ENCODE data around the gene MMP20.

MMP20 gene

GRCh38 chr11:102625177-102625576, at the start of gene MMP20:
Gene MMP20 (minus strand): TSS chr11:102625332. CDS start chr11:102625319, 13 bp downstream.
- Histone ChIP-seq H3K27me3 (ENCODE audit: control insufficient read depth, insufficient read depth, low read length) (no peaks in the 10 kb centered on the region), H3K4me3 (ENCODE audit: low read length) (no peak within 1 kb of the TSS), H3K4me1 (ENCODE audit: control insufficient read depth, insufficient read depth, low read length) (no peaks in the 10 kb centered on the region), H3K36me3 (ENCODE audit: control insufficient read depth, insufficient read depth, low read length) (no peaks in the 10 kb centered on the region), H3K27ac (ENCODE audit: low read depth, low read length) (no peak within 1 kb of the TSS), H3K9ac (ENCODE audit: low read length) (no peak within 1 kb of the TSS)

- Histone ChIP-seq H3K9ac (ENCODE audit: low read length) (no peak overlapping the region), H3K27ac (ENCODE audit: low read depth, low read length) (no peak overlapping the region), H3K36me3 (ENCODE audit: control insufficient read depth, insufficient read depth, low read length) (no peaks in the 10 kb centered on the region), H3K4me3 (ENCODE audit: low read length) (no peak overlapping the region), H3K4me1 (ENCODE audit: control insufficient read depth, insufficient read depth, low read length) (no peaks in the 10 kb centered on the region), H3K27me3 (ENCODE audit: control insufficient read depth, insufficient read depth, low read length) (no peaks in the 10 kb centered on the region)
These were observed 44.5 kb upstream of the MMP20 start for GRCh38 chr11:102669664-102670063.

- H3K9ac ChIP-seq (ENCODE audit: low read length) = no peak overlapping the region
- H3K4me3 ChIP-seq (ENCODE audit: low read length) = no peak overlapping the region
- no peaks in the 10 kb centered on the region for H3K27me3 ChIP-seq (ENCODE audit: control insufficient read depth, insufficient read depth, low read length)
- no peak overlapping the region for H3K27ac ChIP-seq (ENCODE audit: low read depth, low read length)
- no peaks in the 10 kb centered on the region for H3K4me1 ChIP-seq (ENCODE audit: control insufficient read depth, insufficient read depth, low read length)
- no peaks in the 10 kb centered on the region for H3K36me3 ChIP-seq (ENCODE audit: control insufficient read depth, insufficient read depth, low read length)
These were observed 41.3 kb upstream of the MMP20 start for GRCh38 chr11:102666331-102666957.

GRCh38 chr11:102664001-102664752, 39.0 kb upstream of the MMP20 start:
- Histone ChIP-seq H3K27me3 (ENCODE audit: control insufficient read depth, insufficient read depth, low read length) (no peaks in the 10 kb centered on the region), H3K36me3 (ENCODE audit: control insufficient read depth, insufficient read depth, low read length) (no peaks in the 10 kb centered on the region)

GRCh38 chr11:102662607-102663006, 37.5 kb upstream of the MMP20 start:
- H3K4me3 ChIP-seq (ENCODE audit: low read length) = no peak overlapping the region
- no peak overlapping the region for H3K27ac ChIP-seq (ENCODE audit: low read depth, low read length)
- H3K36me3 ChIP-seq (ENCODE audit: control insufficient read depth, insufficient read depth, low read length) = no peaks in the 10 kb centered on the region
- H3K9ac ChIP-seq (ENCODE audit: low read length) = no peak overlapping the region
- H3K4me1 ChIP-seq (ENCODE audit: control insufficient read depth, insufficient read depth, low read length) = no peaks in the 10 kb centered on the region
- H3K27me3 ChIP-seq (ENCODE audit: control insufficient read depth, insufficient read depth, low read length) = no peaks in the 10 kb centered on the region

More at GRCh38 chr11:102664001-102664752, 39.0 kb upstream of the MMP20 start:
- no peak overlapping the region for H3K9ac ChIP-seq (ENCODE audit: low read length)
- H3K4me3 ChIP-seq (ENCODE audit: low read length) = no peak overlapping the region
- no peak overlapping the region for H3K27ac ChIP-seq (ENCODE audit: low read depth, low read length)
- no peaks in the 10 kb centered on the region for H3K4me1 ChIP-seq (ENCODE audit: control insufficient read depth, insufficient read depth, low read length)

GRCh38 chr11:102661040-102661439, 35.9 kb upstream of the MMP20 start:
- Histone ChIP-seq H3K4me3 (ENCODE audit: low read length) (no peak overlapping the region), H3K9ac (ENCODE audit: low read length) (no peak overlapping the region), H3K4me1 (ENCODE audit: control insufficient read depth, insufficient read depth, low read length) (no peaks in the 10 kb centered on the region), H3K27ac (ENCODE audit: low read depth, low read length) (no peak overlapping the region), H3K36me3 (ENCODE audit: control insufficient read depth, insufficient read depth, low read length) (no peaks in the 10 kb centered on the region), H3K27me3 (ENCODE audit: control insufficient read depth, insufficient read depth, low read length) (no peaks in the 10 kb centered on the region)

GRCh38 chr11:102656528-102656927, 31.4 kb upstream of the MMP20 start:
- H3K9ac ChIP-seq (ENCODE audit: low read length) = no peak overlapping the region
- no peaks in the 10 kb centered on the region for H3K27me3 ChIP-seq (ENCODE audit: control insufficient read depth, insufficient read depth, low read length)
- no peak overlapping the region for H3K4me3 ChIP-seq (ENCODE audit: low read length)
- H3K27ac ChIP-seq (ENCODE audit: low read depth, low read length) = no peak overlapping the region
- no peaks in the 10 kb centered on the region for H3K4me1 ChIP-seq (ENCODE audit: control insufficient read depth, insufficient read depth, low read length)
- H3K36me3 ChIP-seq (ENCODE audit: control insufficient read depth, insufficient read depth, low read length) = no peaks in the 10 kb centered on the region

GRCh38 chr11:102655547-102655946, 30.4 kb upstream of the MMP20 start:
- Histone ChIP-seq H3K9ac (ENCODE audit: low read length) (no peak overlapping the region), H3K27ac (ENCODE audit: low read depth, low read length) (no peak overlapping the region), H3K36me3 (ENCODE audit: control insufficient read depth, insufficient read depth, low read length) (no peaks in the 10 kb centered on the region), H3K27me3 (ENCODE audit: control insufficient read depth, insufficient read depth, low read length) (no peaks in the 10 kb centered on the region), H3K4me3 (ENCODE audit: low read length) (no peak overlapping the region), H3K4me1 (ENCODE audit: control insufficient read depth, insufficient read depth, low read length) (no peaks in the 10 kb centered on the region)

- H3K4me1 ChIP-seq (ENCODE audit: control insufficient read depth, insufficient read depth, low read length) = no peaks in the 10 kb centered on the region
- no peak overlapping the region for H3K4me3 ChIP-seq (ENCODE audit: low read length)
- H3K27me3 ChIP-seq (ENCODE audit: control insufficient read depth, insufficient read depth, low read length) = no peaks in the 10 kb centered on the region
- H3K27ac ChIP-seq (ENCODE audit: low read depth, low read length) = no peak overlapping the region
- no peaks in the 10 kb centered on the region for H3K36me3 ChIP-seq (ENCODE audit: control insufficient read depth, insufficient read depth, low read length)
- H3K9ac ChIP-seq (ENCODE audit: low read length) = no peak overlapping the region
These were observed 29.6 kb upstream of the MMP20 start for GRCh38 chr11:102654761-102655160.

GRCh38 chr11:102653744-102654291, 28.7 kb upstream of the MMP20 start:
- Histone ChIP-seq H3K27ac (ENCODE audit: low read depth, low read length) (no peak overlapping the region), H3K4me1 (ENCODE audit: control insufficient read depth, insufficient read depth, low read length) (no peaks in the 10 kb centered on the region), H3K4me3 (ENCODE audit: low read length) (no peak overlapping the region), H3K36me3 (ENCODE audit: control insufficient read depth, insufficient read depth, low read length) (no peaks in the 10 kb centered on the region), H3K27me3 (ENCODE audit: control insufficient read depth, insufficient read depth, low read length) (no peaks in the 10 kb centered on the region), H3K9ac (ENCODE audit: low read length) (no peak overlapping the region)

GRCh38 chr11:102647430-102647829, 22.3 kb upstream of the MMP20 start:
- H3K27me3 ChIP-seq (ENCODE audit: control insufficient read depth, insufficient read depth, low read length) = no peaks in the 10 kb centered on the region
- H3K36me3 ChIP-seq (ENCODE audit: control insufficient read depth, insufficient read depth, low read length) = no peaks in the 10 kb centered on the region
- no peaks in the 10 kb centered on the region for H3K4me1 ChIP-seq (ENCODE audit: control insufficient read depth, insufficient read depth, low read length)
- no peak overlapping the region for H3K9ac ChIP-seq (ENCODE audit: low read length)
- no peak overlapping the region for H3K27ac ChIP-seq (ENCODE audit: low read depth, low read length)
- no peak overlapping the region for H3K4me3 ChIP-seq (ENCODE audit: low read length)

GRCh38 chr11:102643941-102644340, 18.8 kb upstream of the MMP20 start:
- H3K9ac ChIP-seq (ENCODE audit: low read length) = no peak overlapping the region
- no peak overlapping the region for H3K27ac ChIP-seq (ENCODE audit: low read depth, low read length)
- no peak overlapping the region for H3K4me3 ChIP-seq (ENCODE audit: low read length)
- no peaks in the 10 kb centered on the region for H3K4me1 ChIP-seq (ENCODE audit: control insufficient read depth, insufficient read depth, low read length)
- H3K27me3 ChIP-seq (ENCODE audit: control insufficient read depth, insufficient read depth, low read length) = no peaks in the 10 kb centered on the region
- H3K36me3 ChIP-seq (ENCODE audit: control insufficient read depth, insufficient read depth, low read length) = no peaks in the 10 kb centered on the region
